SK-N-SH (cell line): ENCODE data around the gene WIPF2. TPM values are rescaled to one million over a fixed set of nuclear protein-coding genes. Genes with fewer than 3 reads are reported as not detected.

Experiments
- CTCF ChIA-PET: fragments of 300-600, 350-600 bp; formaldehyde crosslinking; extraction: SDS; loops from one replicate; lab custom pipeline; 2021; lab: Yijun Ruan, JAX
- POLR2A ChIA-PET: fragments of 350-600 bp; sonication (Branson Sonifier 250); formaldehyde crosslinking; extraction: SDS; loops from one replicate; lab custom pipeline; 2020; ENCODE audit warnings: antibody characterized with exemption, inconsistent platforms; lab: Yijun Ruan, JAX
- DNase-seq: peaks from one replicate; pipeline ENCODE4 v3.0.0; 2012
- H2AFZ ChIP-seq: fragments of 200-600 bp; sonication (generic); 2 replicates; pipeline ENCODE4 v1.8.1; 2016; ENCODE audit warnings: antibody characterized with exemption, mild to moderate bottlenecking, low read depth
- H3F3A ChIP-seq: fragments of 200-600 bp; sonication (generic); replicated peaks from 2 replicates; pipeline ENCODE3; 2016; ENCODE audit warnings: antibody characterized with exemption, mild to moderate bottlenecking; ENCODE audit not compliant: insufficient read depth
- H3K27ac ChIP-seq, 2 experiments: fragments of 200-500 bp in 1 of 2; fragments of 200-600 bp in 1 of 2; sonication (Bioruptor generic) in 1 of 2; sonication (generic), shearing (Covaris generic) in 1 of 2; 2 replicates each; pipeline versions ENCODE4 v1.5.1 to v1.6.1; 2014 to 2016; ENCODE audit warnings: low read depth in 2 of 2, inconsistent platforms in 1 of 2, low read length in 1 of 2, mild to moderate bottlenecking in 1 of 2, mixed read lengths in 1 of 2
- H3K27me3 ChIP-seq: fragments of 200-600 bp; sonication (generic), shearing (Covaris generic); 2 replicates; pipeline ENCODE4 v1.6.1; 2016; ENCODE audit warnings: mixed run types; ENCODE audit not compliant: insufficient read depth
- H3K36me3 ChIP-seq, 2 experiments: fragments of 200-500 bp in 1 of 2; fragments of 200-600 bp in 1 of 2; sonication (Bioruptor generic) in 1 of 2; sonication (generic) in 1 of 2; replicated peaks in 1 of 2; 2 replicates each; pipeline versions ENCODE3 to v1.5.1; 2014 to 2016; ENCODE audit warnings: low read length in 1 of 2, mild to moderate bottlenecking in 1 of 2; ENCODE audit not compliant: insufficient read depth in 2 of 2, control insufficient read depth in 1 of 2
- H3K4me1 ChIP-seq, 2 experiments: fragments of 200-500 bp in 1 of 2; fragments of 200-600 bp in 1 of 2; sonication (Bioruptor generic) in 1 of 2; sonication (generic), shearing (Covaris generic) in 1 of 2; 2 replicates each; pipeline versions ENCODE4 v1.5.1 to v1.6.1; 2014 to 2016; ENCODE audit warnings: low read depth in 1 of 2, low read length in 1 of 2, mixed run types in 1 of 2; ENCODE audit not compliant: insufficient read depth in 2 of 2, control insufficient read depth in 1 of 2
- H3K4me2 ChIP-seq: fragments of 200-600 bp; sonication (generic), shearing (Covaris generic); 2 replicates; pipeline ENCODE4 v1.6.1; 2017; ENCODE audit warnings: mixed run types
- H3K4me3 ChIP-seq, 2 experiments: fragments of 200-500 bp in 1 of 2; fragments of 200-600 bp in 1 of 2; sonication (Bioruptor generic) in 1 of 2; sonication (generic), shearing (Covaris generic) in 1 of 2; 2 replicates each; pipeline versions ENCODE4 v1.5.1 to v1.8.1; 2014 to 2016; ENCODE audit warnings: low read depth in 2 of 2, inconsistent platforms in 1 of 2, low read length in 1 of 2, mild to moderate bottlenecking in 1 of 2, mixed read lengths in 1 of 2, moderate library complexity in 1 of 2
- H3K79me2 ChIP-seq: fragments of 200-600 bp; sonication (generic); 2 replicates; pipeline ENCODE4 v1.8.1; 2017; ENCODE audit warnings: mild to moderate bottlenecking; ENCODE audit not compliant: insufficient read depth
- H3K9ac ChIP-seq: fragments of 200-600 bp; sonication (generic); 2 replicates; pipeline ENCODE4 v1.6.1; 2017; ENCODE audit warnings: mixed run types
- H3K9me2 ChIP-seq: fragments of 200-600 bp; sonication (generic); 2 replicates; pipeline ENCODE4 v1.6.1; 2017; ENCODE audit warnings: mixed run types
- H3K9me3 ChIP-seq: fragments of 200-600 bp; sonication (generic); 2 replicates; pipeline ENCODE4 v1.6.1; 2017; ENCODE audit warnings: mixed run types, mild to moderate bottlenecking, moderate library complexity
- H4K20me1 ChIP-seq: fragments of 200-600 bp; sonication (generic); 2 replicates; pipeline ENCODE4 v1.6.1; 2017; ENCODE audit warnings: mild to moderate bottlenecking, mixed run types; ENCODE audit not compliant: insufficient read depth
- CTCF ChIP-seq: fragments of 200-600 bp; sonication (generic); IDR thresholded peaks from 2 replicates; pipeline ENCODE4 v1.6.1; 2017; ENCODE audit warnings: antibody characterized with exemption, mild to moderate bottlenecking, moderate library complexity
- EP300 ChIP-seq, 2 experiments: IDR thresholded peaks; 2 replicates each; pipeline versions ENCODE4 v1.4.0 to v1.6.1; 2012; ENCODE audit warnings: borderline replicate concordance in 1 of 2, low read depth in 1 of 2, low read length in 1 of 2
- GATA2 ChIP-seq: sonication (generic); formaldehyde crosslinking; IDR thresholded peaks from 2 replicates; pipeline ENCODE4 v1.5.0; 2020; ENCODE audit warnings: mild to moderate bottlenecking, missing genetic modification reagents
- JUND ChIP-seq: IDR thresholded peaks from 2 replicates; pipeline ENCODE4 v1.4.0; 2012
- MAX ChIP-seq: IDR thresholded peaks from 2 replicates; pipeline ENCODE4 v1.4.0; 2012; ENCODE audit warnings: low read depth
- NFIC ChIP-seq: IDR thresholded peaks from 2 replicates; pipeline ENCODE4 v1.4.0; 2012; ENCODE audit warnings: borderline replicate concordance
- POLR2AphosphoS5 ChIP-seq: IDR thresholded peaks from 2 replicates; pipeline ENCODE4 v1.6.1; 2012; ENCODE audit warnings: low read depth, low read length
- RAD21 ChIP-seq: IDR thresholded peaks from 2 replicates; pipeline ENCODE4 v1.6.1; 2012; ENCODE audit warnings: mild to moderate bottlenecking, low read length
- TEAD4 ChIP-seq: IDR thresholded peaks from 2 replicates; pipeline ENCODE4 v1.4.0; 2012; ENCODE audit warnings: mild to moderate bottlenecking, borderline replicate concordance; ENCODE audit not compliant: insufficient read depth
- WGBS: methylation state at CpG from one replicate; pipeline ENCODE4 v1.1.6; 2017; ENCODE audit warnings: low lambda C conversion rate; 5-methylcytosine and 5-hydroxymethylcytosine counted together
- polyA plus RNA-seq, 3 experiments: library from polyadenylated mRNA; depleted of rRNA; stranded (reverse); fragments of >200 nt; gene quantifications; 2 replicates each; pipeline ENCODE4 v1.2.3, GENCODE V29; 2012
- TF ChIP-seq, protein P1 (sequence below): IDR thresholded peaks from 2 replicates; pipeline ENCODE4 v1.4.0; 2012; ENCODE audit warnings: low read depth, borderline replicate concordance
- TF ChIP-seq, protein P2 (sequence below): IDR thresholded peaks from 2 replicates; pipeline ENCODE4; 2012
- TF ChIP-seq, protein P3 (sequence below): fragments of 150-350 bp; IDR thresholded peaks from 2 replicates; pipeline ENCODE4 v1.6.1; 2017; ENCODE audit warnings: antibody characterized with exemption, low read length, low read depth, borderline replicate concordance

WIPF2 gene
- polyA plus RNA-seq, 1 of the 3 experiments (the other 2 are of a cell fraction): 6.8 TPM

- Histone ChIP-seq H3K79me2 (peaks cover 2% of the 10 kb centered on the region; the same call in 1 of the 2 replicates), H3K4me3 (no peak overlapping the region), H3K9me2 (no peaks in the 10 kb centered on the region), H3K4me2 (no peak overlapping the region), H3K9me3 (no peaks in the 10 kb centered on the region), H3K27ac (no peak overlapping the region), H3F3A (peaks cover 4% of the 10 kb centered on the region), H3K36me3 (peaks cover 14 to 44% of the 10 kb centered on the region in 2 experiments), H2AFZ (no peak overlapping the region), H4K20me1 (no peaks in the 10 kb centered on the region), H3K4me1 (no peaks in the 10 kb centered on the region), H3K27me3 (no peaks in the 10 kb centered on the region), H3K9ac (no peak overlapping the region)
- 97% methylated on average over 6 of the region's 6 CpGs for WGBS
- no peak for DNase-seq
- TF ChIP-seq RAD21: no peak
- TF ChIP-seq TEAD4: no peak
- TF ChIP-seq EP300 (IDR thresholded peaks at IDR 0.05; ENCODE audit: borderline replicate concordance in 1 of 2, low read depth in 1 of 2, low read length in 1 of 2): no peak
- no peak for TF ChIP-seq MAX
- TF ChIP-seq, protein P1, sequence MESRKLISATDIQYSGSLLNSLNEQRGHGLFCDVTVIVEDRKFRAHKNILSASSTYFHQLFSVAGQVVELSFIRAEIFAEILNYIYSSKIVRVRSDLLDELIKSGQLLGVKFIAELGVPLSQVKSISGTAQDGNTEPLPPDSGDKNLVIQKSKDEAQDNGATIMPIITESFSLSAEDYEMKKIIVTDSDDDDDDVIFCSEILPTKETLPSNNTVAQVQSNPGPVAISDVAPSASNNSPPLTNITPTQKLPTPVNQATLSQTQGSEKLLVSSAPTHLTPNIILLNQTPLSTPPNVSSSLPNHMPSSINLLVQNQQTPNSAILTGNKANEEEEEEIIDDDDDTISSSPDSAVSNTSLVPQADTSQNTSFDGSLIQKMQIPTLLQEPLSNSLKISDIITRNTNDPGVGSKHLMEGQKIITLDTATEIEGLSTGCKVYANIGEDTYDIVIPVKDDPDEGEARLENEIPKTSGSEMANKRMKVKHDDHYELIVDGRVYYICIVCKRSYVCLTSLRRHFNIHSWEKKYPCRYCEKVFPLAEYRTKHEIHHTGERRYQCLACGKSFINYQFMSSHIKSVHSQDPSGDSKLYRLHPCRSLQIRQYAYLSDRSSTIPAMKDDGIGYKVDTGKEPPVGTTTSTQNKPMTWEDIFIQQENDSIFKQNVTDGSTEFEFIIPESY: no peak
- no peak for TF ChIP-seq POLR2AphosphoS5
- TF ChIP-seq, protein P2, sequence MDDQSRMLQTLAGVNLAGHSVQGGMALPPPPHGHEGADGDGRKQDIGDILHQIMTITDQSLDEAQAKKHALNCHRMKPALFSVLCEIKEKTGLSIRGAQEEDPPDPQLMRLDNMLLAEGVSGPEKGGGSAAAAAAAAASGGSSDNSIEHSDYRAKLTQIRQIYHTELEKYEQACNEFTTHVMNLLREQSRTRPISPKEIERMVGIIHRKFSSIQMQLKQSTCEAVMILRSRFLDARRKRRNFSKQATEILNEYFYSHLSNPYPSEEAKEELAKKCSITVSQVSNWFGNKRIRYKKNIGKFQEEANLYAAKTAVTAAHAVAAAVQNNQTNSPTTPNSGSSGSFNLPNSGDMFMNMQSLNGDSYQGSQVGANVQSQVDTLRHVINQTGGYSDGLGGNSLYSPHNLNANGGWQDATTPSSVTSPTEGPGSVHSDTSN: no peak
- TF ChIP-seq JUND: no peak
- TF ChIP-seq GATA2 (CRISPR knock-in tag): no peak
- TF ChIP-seq, protein P3, sequence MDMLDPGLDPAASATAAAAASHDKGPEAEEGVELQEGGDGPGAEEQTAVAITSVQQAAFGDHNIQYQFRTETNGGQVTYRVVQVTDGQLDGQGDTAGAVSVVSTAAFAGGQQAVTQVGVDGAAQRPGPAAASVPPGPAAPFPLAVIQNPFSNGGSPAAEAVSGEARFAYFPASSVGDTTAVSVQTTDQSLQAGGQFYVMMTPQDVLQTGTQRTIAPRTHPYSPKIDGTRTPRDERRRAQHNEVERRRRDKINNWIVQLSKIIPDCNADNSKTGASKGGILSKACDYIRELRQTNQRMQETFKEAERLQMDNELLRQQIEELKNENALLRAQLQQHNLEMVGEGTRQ: no peak
- TF ChIP-seq NFIC: no peak
- TF ChIP-seq CTCF: no peak
- CTCF ChIA-PET: interaction anchor here (0.7 to 1.9 kb wide), 6 partner anchors 18 to 75 kb away, joined by 3 to 5 read pairs (median 4); partner anchors contain the start of gene WIPF2
- POLR2A ChIA-PET: interaction anchor here (0.6 kb wide), 1 partner anchor 41 kb away, joined by 3 read pairs; no protein-coding TSS in a partner anchor
These were observed 47.8 kb downstream of the WIPF2 start for GRCh38 chr17:40266882-40267281.
